Tibial artery (tissue), 4 donors: ENCODE measurements around the gene DYNLT3.

Experiments used
- DNase-seq, 2 donors: peaks; one replicate each; pipeline ENCODE4 v3.0.0-alpha.2; 2019
- H3K27ac ChIP-seq, 2 donors: fragments of 200-600 bp; sonication (generic) in 1 of 2; 1 replicate in 1 of 2; 2 replicates in 1 of 2; pipeline ENCODE4 v1.5.1; 2018 to 2019; ENCODE audit warnings: mild to moderate bottlenecking in 1 of 2
- H3K27me3 ChIP-seq, 2 donors: fragments of 200-600 bp; sonication (generic) in 1 of 2; one replicate each; pipeline versions ENCODE4 v1.5.1 to v1.6.0; 2016 to 2019
- H3K36me3 ChIP-seq, 3 donors: fragments of 200-600 bp; sonication (generic) in 2 of 3; one replicate each; pipeline ENCODE4 v1.5.1; 2016 to 2019; ENCODE audit warnings: mild to moderate bottlenecking in 2 of 3
- H3K4me1 ChIP-seq, 4 donors: fragments of 200-600 bp; sonication (generic) in 2 of 4; 1 replicate in 3 of 4; 2 replicates in 1 of 4; pipeline ENCODE4 v1.5.1; 2016 to 2019
- H3K4me3 ChIP-seq, 2 donors: fragments of 200-600 bp; sonication (generic) in 1 of 2; 1 replicate in 1 of 2; 2 replicates in 1 of 2; pipeline ENCODE4 v1.5.1; 2018 to 2019; ENCODE audit warnings: mild to moderate bottlenecking in 2 of 2
- H3K9me3 ChIP-seq, 3 donors: fragments of 200-600 bp; sonication (generic) in 1 of 3; one replicate each; pipeline ENCODE4 v1.5.1; 2016 to 2019
- CTCF ChIP-seq, 2 experiments: fragments of 200-600 bp in 1 of 2; fragments of 450-650 bp in 1 of 2; IDR thresholded peaks; one replicate each; pipeline ENCODE4 v1.5.1; 2017 to 2019; ENCODE audit warnings: antibody characterized with exemption in 2 of 2, mild to moderate bottlenecking in 1 of 2, moderate library complexity in 1 of 2
- intact Hi-C: fragments of 100-400 bp; cut with DNase I; formaldehyde crosslinking; loops from one replicate; pipeline ENCODE4 v1.15.0; 2023; ENCODE audit warnings: low total_unique reads

The DYNLT3 gene

GRCh38 chrX:37872303-37872655, 24.9 kb upstream of the DYNLT3 start:
- intact Hi-C loops = no loop called here
- H3K9me3 ChIP-seq = no peaks in the 10 kb centered on the region
- no peak for DNase-seq

DNA sequence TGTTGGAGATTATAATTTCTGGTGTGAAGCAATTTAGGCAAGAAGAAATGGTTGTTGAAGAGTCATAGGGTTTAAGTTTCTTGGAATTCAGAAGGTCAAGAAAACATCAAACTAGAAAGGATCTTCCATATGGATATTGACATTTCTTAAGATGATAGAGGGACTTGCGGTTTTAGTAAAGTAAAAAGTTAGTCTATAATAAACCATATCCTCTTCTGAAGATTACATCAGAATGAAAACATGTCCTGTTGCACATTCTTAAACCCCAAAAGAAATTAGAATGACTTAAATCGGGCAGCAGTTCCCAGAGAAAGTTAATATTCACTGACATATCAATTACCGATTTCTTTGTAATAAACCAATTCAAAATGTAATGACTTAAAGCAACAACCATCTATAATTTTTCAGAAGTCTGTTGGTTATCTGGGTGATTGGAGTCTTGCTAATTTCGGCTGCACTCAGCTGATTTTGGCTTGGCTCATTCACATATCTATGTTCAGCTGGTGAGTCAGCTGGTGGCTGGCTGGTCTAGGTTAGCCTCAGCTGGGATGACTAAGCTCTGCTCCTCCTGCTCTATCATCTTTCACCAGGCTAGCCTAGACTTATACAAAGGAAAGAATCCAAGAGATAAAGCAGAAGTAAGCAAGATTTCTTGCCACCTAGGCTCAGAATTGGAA, 24.4 kb upstream of the DYNLT3 start:
- intact Hi-C loops = no loop called here
- H3K36me3 ChIP-seq = no peaks in the 10 kb centered on the region
- DNase-seq = peak; percentile 30 to 66
- TF ChIP-seq CTCF (IDR thresholded peaks at IDR 0.05) = no peak
- no peaks in the 10 kb centered on the region for H3K9me3 ChIP-seq
- no peak overlapping the region for H3K4me3 ChIP-seq
- H3K27me3 ChIP-seq = no peaks in the 10 kb centered on the region
- no peak overlapping the region for H3K27ac ChIP-seq
- H3K4me1 ChIP-seq = peaks cover 0 to 3% (median 0%) of the 10 kb centered on the region in 4 donors

More at GRCh38 chrX:37872303-37872655, 24.9 kb upstream of the DYNLT3 start:
- H3K27me3 ChIP-seq = no peaks in the 10 kb centered on the region
- H3K36me3 ChIP-seq = no peaks in the 10 kb centered on the region
- peaks cover 0 to 3% (median 0%) of the 10 kb centered on the region in 4 donors for H3K4me1 ChIP-seq
- TF ChIP-seq CTCF (IDR thresholded peaks at IDR 0.05) = no peak
- H3K27ac ChIP-seq = no peak overlapping the region
- H3K4me3 ChIP-seq = no peak overlapping the region

- H3K36me3 ChIP-seq = no peaks in the 10 kb centered on the region
- no peak for TF ChIP-seq CTCF (IDR thresholded peaks at IDR 0.05)
- no peak for DNase-seq
- H3K27me3 ChIP-seq = no peaks in the 10 kb centered on the region
- H3K27ac ChIP-seq = no peak overlapping the region
- intact Hi-C loops = no loop called here
- H3K9me3 ChIP-seq = no peaks in the 10 kb centered on the region
- peaks cover 0 to 3% (median 0%) of the 10 kb centered on the region in 4 donors for H3K4me1 ChIP-seq
- no peak overlapping the region for H3K4me3 ChIP-seq
These were observed 20.3 kb upstream of the DYNLT3 start for GRCh38 chrX:37867536-37868153.

DNA sequence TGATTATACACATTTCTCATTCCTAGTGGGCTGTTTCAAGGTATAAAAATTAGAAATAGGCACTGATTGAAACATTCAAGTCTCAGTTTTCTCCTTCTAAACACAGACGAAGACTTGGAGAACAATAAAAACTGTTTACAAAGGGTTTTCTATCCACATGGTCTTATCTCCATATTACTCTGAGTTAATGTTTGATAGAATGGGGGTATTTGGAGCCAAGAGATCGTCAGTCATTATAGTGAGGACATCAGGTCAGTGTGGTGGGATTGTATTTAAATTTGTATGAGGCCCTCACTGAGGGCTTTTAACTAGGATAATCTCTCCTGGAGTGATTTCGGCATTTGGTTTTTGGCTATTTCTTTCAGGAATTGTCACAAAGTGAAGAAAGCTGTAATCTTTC, 16.4 kb upstream of the DYNLT3 start:
- Histone ChIP-seq H3K36me3 (no peaks in the 10 kb centered on the region), H3K27me3 (no peaks in the 10 kb centered on the region), H3K9me3 (no peaks in the 10 kb centered on the region), H3K4me3 (no peak overlapping the region), H3K27ac (no peak overlapping the region), H3K4me1 (no peaks in the 10 kb centered on the region)
- intact Hi-C loops = no loop called here
- no peak for TF ChIP-seq CTCF (IDR thresholded peaks at IDR 0.05)
- DNase-seq = no peak

DNA sequence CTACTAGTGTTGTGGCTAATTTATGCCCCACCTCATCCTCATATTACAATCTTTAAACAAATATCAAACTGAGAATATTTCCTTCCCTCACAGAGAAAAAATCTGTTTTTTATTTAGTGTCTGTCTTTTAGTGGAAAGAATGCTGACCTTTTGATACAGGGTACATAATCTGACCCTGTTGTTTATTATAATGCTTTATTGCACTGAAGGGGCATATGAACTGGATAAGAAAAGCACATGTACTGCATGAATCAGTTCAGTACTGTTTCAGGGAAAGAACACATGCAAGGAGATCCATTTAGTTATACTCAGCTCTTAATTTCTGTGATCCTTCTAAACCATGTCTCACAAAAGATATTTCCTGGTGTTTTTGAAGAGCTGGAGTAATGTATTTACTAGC, 15.5 kb upstream of the DYNLT3 start:
- intact Hi-C loops = no loop called here
- no peak for TF ChIP-seq CTCF (IDR thresholded peaks at IDR 0.05)
- H3K36me3 ChIP-seq = no peaks in the 10 kb centered on the region
- no peaks in the 10 kb centered on the region for H3K9me3 ChIP-seq
- H3K27ac ChIP-seq = no peak overlapping the region
- no peak overlapping the region for H3K4me3 ChIP-seq
- DNase-seq = no peak
- no peaks in the 10 kb centered on the region for H3K4me1 ChIP-seq
- no peaks in the 10 kb centered on the region for H3K27me3 ChIP-seq
